Thoracic aorta (tissue), 2 donors: Measurements from ENCODE around the gene LCORL. TPM values are rescaled to one million over a fixed set of nuclear protein-coding genes. Genes with fewer than 3 reads are reported as not detected.
"Not testable (repeated sequence)": the region's sequence is repeated elsewhere in the genome, so short reads cannot be mapped to it uniquely, and the experiment has no call there.

Experiments
- ATAC-seq: fragments of 150-250 bp; one replicate; pipeline ENCODE4 v1.8.0; 2017; ENCODE audit warnings: low read depth; ENCODE audit not compliant: insufficient number of reproducible peaks, low FRiP score
- DNase-seq: peaks from one replicate; pipeline ENCODE4 v3.0.0-alpha.2; 2020; ENCODE audit warnings: low spot score
- H3K27ac ChIP-seq, 2 donors: fragments of 200-600 bp; sonication (generic); 1 replicate in 1 of 2; 2 replicates in 1 of 2; pipeline ENCODE4 v1.5.1; 2016; ENCODE audit warnings: mild to moderate bottlenecking in 2 of 2, moderate library complexity in 2 of 2
- H3K27me3 ChIP-seq: fragments of 200-600 bp; sonication (generic); replicated peaks from 2 replicates; pipeline ENCODE4 v1.6.0; 2016; ENCODE audit warnings: mild to moderate bottlenecking; ENCODE audit not compliant: insufficient read depth
- H3K36me3 ChIP-seq: fragments of 200-600 bp; sonication (generic); one replicate; pipeline ENCODE4 v1.5.1; 2016
- H3K4me1 ChIP-seq, 2 donors: fragments of 200-600 bp; sonication (generic); 1 replicate in 1 of 2; 2 replicates in 1 of 2; pipeline versions ENCODE4 v1.5.1 to v1.6.0; 2016; ENCODE audit warnings: low read depth in 2 of 2, mild to moderate bottlenecking in 1 of 2; ENCODE audit not compliant: control insufficient read depth in 1 of 2
- H3K4me3 ChIP-seq: fragments of 200-600 bp; sonication (generic); 2 replicates; pipeline ENCODE4 v1.5.1; 2016; ENCODE audit warnings: mild to moderate bottlenecking
- H3K9me3 ChIP-seq: fragments of 200-600 bp; sonication (generic); 2 replicates; pipeline ENCODE4 v1.5.1; 2016
- total RNA-seq, 2 donors: library from RNA; depleted of rRNA; stranded (reverse); fragments of >200 nt; gene quantifications; one replicate each; pipeline versions ENCODE4 v1.1.0 to v1.2.3, GENCODE V29; 2016
- TF ChIP-seq, protein P1 (sequence below): fragments of 200-600 bp; sonication (generic); IDR thresholded peaks from one replicate; pipeline ENCODE4 v1.5.1; 2019; ENCODE audit warnings: antibody characterized with exemption

Gene LCORL
- total RNA-seq, 2 donors from 2014 or later = 10.4 to 39.4 TPM

DNA sequence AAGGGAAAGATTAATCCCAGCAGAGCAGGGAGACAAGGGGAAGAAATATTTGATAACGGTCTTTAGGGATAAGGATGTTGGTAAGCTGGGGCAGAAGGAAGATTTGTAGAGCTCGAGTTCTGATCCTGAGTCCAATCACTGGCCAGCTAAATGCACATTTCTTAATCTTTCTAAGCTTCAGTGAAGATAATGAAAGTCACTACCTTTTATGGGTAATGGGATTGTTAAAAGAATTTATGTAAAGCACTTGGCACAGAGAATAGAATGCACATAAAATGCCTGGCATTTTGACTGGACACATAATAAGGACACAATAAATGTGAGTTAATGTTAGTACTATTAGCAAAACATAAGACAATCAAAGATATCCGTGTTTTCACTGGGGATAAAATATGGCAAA is 167.5 kb downstream of the LCORL start:
- no peak overlapping the region for H3K4me3 ChIP-seq

GRCh38 chr4:17851959-17852358 is 169.6 kb downstream of the LCORL start:
- Histone ChIP-seq H3K27me3 (no peaks in the 10 kb centered on the region), H3K27ac (no peak overlapping the region), H3K4me1 (no peaks in the 10 kb centered on the region), H3K36me3 (no peaks in the 10 kb centered on the region), H3K9me3 (no peaks in the 10 kb centered on the region), H3K4me3 (no peak overlapping the region)
- TF ChIP-seq, protein P1, sequence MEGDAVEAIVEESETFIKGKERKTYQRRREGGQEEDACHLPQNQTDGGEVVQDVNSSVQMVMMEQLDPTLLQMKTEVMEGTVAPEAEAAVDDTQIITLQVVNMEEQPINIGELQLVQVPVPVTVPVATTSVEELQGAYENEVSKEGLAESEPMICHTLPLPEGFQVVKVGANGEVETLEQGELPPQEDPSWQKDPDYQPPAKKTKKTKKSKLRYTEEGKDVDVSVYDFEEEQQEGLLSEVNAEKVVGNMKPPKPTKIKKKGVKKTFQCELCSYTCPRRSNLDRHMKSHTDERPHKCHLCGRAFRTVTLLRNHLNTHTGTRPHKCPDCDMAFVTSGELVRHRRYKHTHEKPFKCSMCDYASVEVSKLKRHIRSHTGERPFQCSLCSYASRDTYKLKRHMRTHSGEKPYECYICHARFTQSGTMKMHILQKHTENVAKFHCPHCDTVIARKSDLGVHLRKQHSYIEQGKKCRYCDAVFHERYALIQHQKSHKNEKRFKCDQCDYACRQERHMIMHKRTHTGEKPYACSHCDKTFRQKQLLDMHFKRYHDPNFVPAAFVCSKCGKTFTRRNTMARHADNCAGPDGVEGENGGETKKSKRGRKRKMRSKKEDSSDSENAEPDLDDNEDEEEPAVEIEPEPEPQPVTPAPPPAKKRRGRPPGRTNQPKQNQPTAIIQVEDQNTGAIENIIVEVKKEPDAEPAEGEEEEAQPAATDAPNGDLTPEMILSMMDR = no peak
- ATAC-seq = no peak
- DNase-seq = no peak

More for the DNA sequence above, 167.5 kb downstream of the LCORL start:
- DNase-seq = no peak
- no peaks in the 10 kb centered on the region for H3K4me1 ChIP-seq
- H3K27ac ChIP-seq = no peak overlapping the region
- H3K9me3 ChIP-seq = no peaks in the 10 kb centered on the region
- TF ChIP-seq, protein P1 = no peak
- H3K27me3 ChIP-seq = no peaks in the 10 kb centered on the region
- no peaks in the 10 kb centered on the region for H3K36me3 ChIP-seq
- ATAC-seq = no peak

DNA sequence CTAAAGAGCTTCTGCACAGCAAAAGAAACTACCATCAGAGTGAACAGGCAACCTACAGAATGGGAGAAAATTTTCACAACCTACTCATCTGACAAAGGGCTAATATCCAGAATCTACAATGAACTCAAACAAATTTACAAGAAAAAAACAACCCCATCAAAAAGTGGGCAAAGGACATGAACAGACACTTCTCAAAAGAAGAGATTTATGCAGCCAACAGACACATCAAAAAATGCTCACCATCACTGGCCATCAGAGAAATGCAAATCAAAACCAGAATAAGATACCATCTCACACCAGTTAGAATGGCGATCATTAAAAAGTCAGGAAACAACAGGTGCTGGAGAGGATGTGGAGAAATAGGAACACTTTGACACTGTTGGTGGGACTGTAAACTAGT is 171.3 kb downstream of the LCORL start:
- H3K27me3 ChIP-seq, H3K27ac ChIP-seq, H3K4me3 ChIP-seq, H3K36me3 ChIP-seq, DNase-seq, H3K9me3 ChIP-seq, ATAC-seq, H3K4me1 ChIP-seq: not testable (repeated sequence)

DNA sequence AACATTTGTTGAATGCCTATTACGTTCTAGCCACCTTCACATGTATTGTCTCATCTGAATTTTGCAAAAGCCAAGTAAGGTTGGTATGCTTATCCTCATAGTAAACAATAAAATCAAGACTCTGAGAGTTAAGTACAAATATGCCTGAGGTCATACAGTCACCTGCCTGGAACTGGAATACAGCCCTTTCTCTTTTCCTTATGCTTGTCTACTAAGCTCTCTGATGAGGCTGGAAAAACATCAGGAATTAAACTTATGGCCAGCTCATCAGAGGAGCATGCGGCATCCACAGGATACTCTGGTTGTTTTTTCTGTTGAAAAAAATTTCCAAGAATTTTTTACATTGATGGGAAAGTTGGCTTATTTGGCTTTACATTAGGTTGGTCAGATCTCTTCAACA is 175.3 kb downstream of the LCORL start:
- TF ChIP-seq, protein P1 = no peak
- no peak for ATAC-seq
- H3K27ac ChIP-seq = no peak overlapping the region
- no peaks in the 10 kb centered on the region for H3K27me3 ChIP-seq
- DNase-seq = no peak
- H3K36me3 ChIP-seq = no peaks in the 10 kb centered on the region
- H3K9me3 ChIP-seq = no peaks in the 10 kb centered on the region
- H3K4me3 ChIP-seq = no peak overlapping the region
- H3K4me1 ChIP-seq = no peaks in the 10 kb centered on the region

DNA sequence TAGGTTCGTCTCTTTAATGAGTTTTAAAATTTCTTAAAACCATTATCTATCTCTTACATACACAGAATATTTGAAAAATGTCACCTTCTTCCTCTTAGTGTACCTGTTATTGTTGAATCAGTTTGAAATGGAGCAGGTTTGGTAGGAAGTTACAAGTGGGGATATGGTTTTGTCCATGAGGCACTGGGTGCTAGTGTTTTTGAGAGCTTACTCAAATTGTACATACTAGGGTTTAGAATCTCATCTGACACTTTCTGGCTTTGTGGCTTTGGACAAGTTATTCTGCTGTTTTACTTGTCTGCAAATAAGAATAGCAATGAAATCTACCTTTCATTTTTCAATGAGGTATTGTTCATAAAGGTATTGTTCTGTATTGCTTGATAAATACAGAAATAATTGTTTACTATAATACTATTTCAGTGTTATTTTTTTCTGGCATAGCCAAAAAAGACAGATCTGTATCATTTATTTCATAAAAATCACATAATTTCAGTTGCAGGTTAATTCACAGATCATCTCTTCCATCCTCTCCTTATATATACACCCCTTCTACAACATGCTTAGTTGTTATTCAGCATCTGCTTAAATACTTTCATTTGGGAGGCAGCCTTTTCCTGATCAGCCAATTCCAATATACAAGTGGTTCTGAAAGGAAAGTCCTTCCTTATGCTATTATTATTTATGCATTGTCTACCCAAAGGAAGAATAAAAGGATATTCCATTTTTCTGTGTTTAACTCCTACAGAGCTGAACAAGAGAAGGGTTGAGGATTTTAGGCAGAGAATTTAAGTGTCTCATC is 197.5 kb downstream of the LCORL start:
- Histone ChIP-seq H3K9me3 (no peaks in the 10 kb centered on the region), H3K36me3 (no peaks in the 10 kb centered on the region), H3K27ac (no peak overlapping the region), H3K27me3 (no peaks in the 10 kb centered on the region), H3K4me3 (no peak overlapping the region), H3K4me1 (no peaks in the 10 kb centered on the region)
- no peak for DNase-seq
- no peak for ATAC-seq
- TF ChIP-seq, protein P1 = no peak

DNA sequence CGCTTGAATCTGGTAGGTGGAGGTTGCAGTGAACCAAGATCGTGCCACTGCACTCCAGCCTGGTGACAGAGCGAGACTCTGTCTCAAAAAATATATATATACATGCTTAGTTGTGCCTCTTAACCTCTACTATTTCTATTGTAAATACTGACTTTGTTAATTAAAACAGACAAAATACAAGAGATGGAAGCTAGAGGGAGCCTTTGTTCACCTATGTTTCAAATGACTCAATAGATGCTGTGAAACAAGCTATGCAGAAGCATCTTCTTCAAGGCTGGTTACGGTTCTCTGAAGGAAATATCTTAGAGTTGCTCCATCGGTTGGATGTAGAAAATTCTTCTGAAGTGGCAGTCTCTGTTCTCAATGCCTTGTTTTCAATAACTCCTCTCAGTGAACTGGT is 204.5 kb downstream of the LCORL start:
- H3K4me1 ChIP-seq = no peaks in the 10 kb centered on the region
- no peaks in the 10 kb centered on the region for H3K27me3 ChIP-seq
- ATAC-seq (no peak), DNase-seq (no peak)
- TF ChIP-seq, protein P1 = peak; percentile 29
- H3K9me3 ChIP-seq = no peaks in the 10 kb centered on the region
- no peaks in the 10 kb centered on the region for H3K36me3 ChIP-seq
- no peak overlapping the region for H3K4me3 ChIP-seq
- no peak overlapping the region for H3K27ac ChIP-seq
